K562 (cell line): Measurements from ENCODE around the gene SPI1. TPM values are rescaled to one million over a fixed set of nuclear protein-coding genes. Genes with fewer than 3 reads are reported as not detected.

Source experiments
- BHLHE40 ChIP-seq: IDR thresholded peaks from 2 replicates; pipeline ENCODE4 v1.6.1; 2011; ENCODE audit warnings: low read length, improper control_type of control experiment
- BRD4 ChIP-seq: fragments of 200-600 bp; sonication (generic); IDR thresholded peaks from 2 replicates; pipeline ENCODE4 v1.6.1; 2017; ENCODE audit warnings: inconsistent platforms
- CXXC5 ChIP-seq: fragments of 250-450 bp; sonication (Bioruptor Pico); IDR thresholded peaks from 2 replicates; pipeline ENCODE4 v1.8.0; 2022; ENCODE audit warnings: inconsistent platforms, mild to moderate bottlenecking, moderate library complexity
- FOXK2 ChIP-seq, 2 experiments: fragments of 450-650 bp; IDR thresholded peaks in 1 of 2; conservative IDR thresholded peaks in 1 of 2; 2 replicates each; pipeline ENCODE4 v1.6.1; 2016; ENCODE audit warnings: low read depth in 2 of 2, mild to moderate bottlenecking in 1 of 2
- FOXP4 ChIP-seq: sonication (generic); formaldehyde crosslinking; IDR thresholded peaks from 2 replicates; pipeline ENCODE4 v1.8.0; 2022; ENCODE audit warnings: mild to moderate bottlenecking, missing genetic modification reagents, borderline replicate concordance
- GABPA ChIP-seq: fragments of 200-800 bp; sonication (Bioruptor generic); conservative IDR thresholded peaks from 2 replicates; pipeline ENCODE4 v1.6.1; 2016; ENCODE audit warnings: low read depth, missing genetic modification characterization, missing compliant biosample characterization
- HLTF ChIP-seq: fragments of 450-650 bp; IDR thresholded peaks from 2 replicates; pipeline ENCODE4 v1.6.1; 2016
- JUND ChIP-seq, 2 experiments: IDR thresholded peaks; 2 replicates in 1 of 2; 3 replicates in 1 of 2; pipeline ENCODE4 v1.6.1; 2011; ENCODE audit warnings: borderline replicate concordance in 2 of 2, low read depth in 2 of 2, low read length in 2 of 2, improper control_type of control experiment in 1 of 2, missing biosample characterization in 1 of 2, missing genetic modification characterization in 1 of 2, missing genetic modification reagents in 1 of 2
- KDM5B ChIP-seq: fragments of 200-600 bp; sonication (generic); IDR thresholded peaks from 2 replicates; pipeline ENCODE4 v1.6.1; 2012; ENCODE audit warnings: low read depth, mild to moderate bottlenecking, moderate library complexity, low read length, control low read depth, inconsistent platforms; ENCODE audit not compliant: insufficient replicate concordance
- MAFK ChIP-seq: IDR thresholded peaks from 2 replicates; pipeline ENCODE4 v1.6.1; 2011; ENCODE audit warnings: low read length, improper control_type of control experiment
- NEUROD1 ChIP-seq: fragments of 150-350 bp; IDR thresholded peaks from 2 replicates; pipeline ENCODE4 v1.6.1; 2014; ENCODE audit warnings: borderline replicate concordance, low read length, low read depth; ENCODE audit not compliant: partially characterized antibody
- PHF21A ChIP-seq: fragments of 450-650 bp; IDR thresholded peaks from 2 replicates; pipeline ENCODE4 v1.6.1; 2017; ENCODE audit warnings: low read depth, borderline replicate concordance
- RB1 ChIP-seq: fragments of 450-650 bp; IDR thresholded peaks from 2 replicates; pipeline ENCODE4 v1.6.1; 2017; ENCODE audit warnings: low read depth, mild to moderate bottlenecking
- TAF9B ChIP-seq: fragments of 450-650 bp; IDR thresholded peaks from 2 replicates; pipeline ENCODE4 v1.6.1; 2018; ENCODE audit warnings: mild to moderate bottlenecking; ENCODE audit not compliant: partially characterized antibody
- THRAP3 ChIP-seq: fragments of 450-650 bp; IDR thresholded peaks from 2 replicates; pipeline ENCODE4 v1.6.1; 2016; ENCODE audit warnings: mild to moderate bottlenecking, inconsistent platforms, borderline replicate concordance
- ZNF140 ChIP-seq: fragments of 250-450 bp; sonication (Bioruptor Pico); IDR thresholded peaks from 2 replicates; pipeline ENCODE4 v1.8.0; 2021; ENCODE audit warnings: moderate library complexity, mild to moderate bottlenecking, inconsistent platforms
- ZNF212 ChIP-seq: fragments of 450-650 bp; formaldehyde crosslinking; IDR thresholded peaks from 2 replicates; pipeline ENCODE4 v1.4.0; 2020; ENCODE audit warnings: mild to moderate bottlenecking
- ZNF395 ChIP-seq: fragments of 200-800 bp; sonication (Bioruptor generic); IDR thresholded peaks from 2 replicates; pipeline ENCODE4 v1.6.1; 2017; ENCODE audit warnings: missing genetic modification characterization, missing compliant biosample characterization
- polyA plus RNA-seq, 8 experiments: library from polyadenylated mRNA; depleted of rRNA in 4 of 8; stranded (reverse) in 5 of 8; unstranded in 3 of 8; fragments of >200 nt; fragmentation: Nextera tagmentation in 2 of 8; fragmentation: Illumina TruSeq in 1 of 8; extraction: Ambion mirVana in 2 of 8; extraction: Trizol in 1 of 8; gene quantifications; 2 replicates each; pipeline versions ENCODE4 v1.2.1 to v1.2.3, GENCODE V29; 2011 to 2014; ENCODE audit warnings: inconsistent platforms in 1 of 8, missing spikeins in 1 of 8
- total RNA-seq, 7 experiments: library from RNA; depleted of rRNA in 6 of 7; stranded (reverse); fragments of >200 nt in 6 of 7; fragmentation: Illumina TruSeq in 2 of 7; extraction: Trizol in 2 of 7; gene quantifications; 2 replicates each; pipeline versions ENCODE4 v1.2.1 to v1.2.3, GENCODE V29; 2011 to 2021; ENCODE audit warnings: low replicate concordance in 1 of 7
- TF ChIP-seq, protein P1 (sequence below): fragments of 450-650 bp; IDR thresholded peaks from 2 replicates; pipeline ENCODE4 v1.6.1; 2016

The SPI1 gene
- total and polyA plus RNA-seq, 9 of the 15 experiments (the other 6 are each of a cell fraction or from before 2014, with no cell fraction given) = 0.10 to 33.7 (median 10.3) TPM

- TF ChIP-seq CXXC5 (CRISPR knock-in tag) (peak; percentile 88), TAF9B (peak; percentile 99), BHLHE40 (peak; percentile 80), PHF21A (peak; percentile 57; the same call in 1 of the 2 replicates), FOXP4 (CRISPR knock-in tag) (peak; percentile 13; the same call in 1 of the 2 replicates), HLTF (peak; percentile 82; the same call in 1 of the 2 replicates), NEUROD1 (peak; percentile 50), KDM5B (peak; percentile 90), MAFK (peak; percentile 59; the same call in 1 of the 2 replicates), GABPA (tag) (peak; percentile 95), BRD4 (peak; percentile 91), ZNF212 (CRISPR knock-in tag) (0 out of 2 replicates have a peak, but pooled peaks have one; percentile 27), JUND (IDR thresholded peaks at IDR 0.05; ENCODE audit: borderline replicate concordance, low read depth, low read length) (0 out of 2 replicates have a peak, but pooled peaks have one; percentile 30), JUND (tag; IDR thresholded peaks at IDR 0.05; ENCODE audit: borderline replicate concordance, low read depth, low read length) (0 out of 3 replicates have a peak, but pooled peaks have one; percentile 63), RB1 (peak; percentile 87; the same call in 1 of the 2 replicates), FOXK2 (conservative IDR thresholded peaks at IDR 0.05 in 1 of 2, IDR thresholded peaks at IDR 0.05 in 1 of 2; ENCODE audit: low read depth in 2 of 2) (peak in 1 of 2 experiments; percentile 72; a peak in 3 of 4 replicates), ZNF395 (peak; percentile 67; the same call in 1 of the 2 replicates), THRAP3 (0 out of 2 replicates have a peak, but pooled peaks have one; percentile 30), ZNF140 (no peak)
- TF ChIP-seq, protein P1, sequence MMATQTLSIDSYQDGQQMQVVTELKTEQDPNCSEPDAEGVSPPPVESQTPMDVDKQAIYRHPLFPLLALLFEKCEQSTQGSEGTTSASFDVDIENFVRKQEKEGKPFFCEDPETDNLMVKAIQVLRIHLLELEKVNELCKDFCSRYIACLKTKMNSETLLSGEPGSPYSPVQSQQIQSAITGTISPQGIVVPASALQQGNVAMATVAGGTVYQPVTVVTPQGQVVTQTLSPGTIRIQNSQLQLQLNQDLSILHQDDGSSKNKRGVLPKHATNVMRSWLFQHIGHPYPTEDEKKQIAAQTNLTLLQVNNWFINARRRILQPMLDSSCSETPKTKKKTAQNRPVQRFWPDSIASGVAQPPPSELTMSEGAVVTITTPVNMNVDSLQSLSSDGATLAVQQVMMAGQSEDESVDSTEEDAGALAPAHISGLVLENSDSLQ = peak; percentile 56
Measured at GRCh38 chr11:47426062-47426956, 48.0 kb upstream of the SPI1 start, which contains the start of gene PSMC3 (continued).
